Activated naive CD4-positive, alpha-beta T cell treated with Interleukin-2 at 50 U/mL for 16 hours (primary cell): ENCODE measurements around the gene CEL.

ENCODE experiments used
- DNase-seq: peaks from one replicate; pipeline ENCODE4 v3.0.0-alpha.2; 2020

CEL gene

GRCh38 chr9:133119103-133119845 is 57.5 kb downstream of the CEL start:
- no peak for DNase-seq

- DNase-seq, result no peak
Measured at GRCh38 chr9:133119846-133120500, 58.2 kb downstream of the CEL start.

DNA sequence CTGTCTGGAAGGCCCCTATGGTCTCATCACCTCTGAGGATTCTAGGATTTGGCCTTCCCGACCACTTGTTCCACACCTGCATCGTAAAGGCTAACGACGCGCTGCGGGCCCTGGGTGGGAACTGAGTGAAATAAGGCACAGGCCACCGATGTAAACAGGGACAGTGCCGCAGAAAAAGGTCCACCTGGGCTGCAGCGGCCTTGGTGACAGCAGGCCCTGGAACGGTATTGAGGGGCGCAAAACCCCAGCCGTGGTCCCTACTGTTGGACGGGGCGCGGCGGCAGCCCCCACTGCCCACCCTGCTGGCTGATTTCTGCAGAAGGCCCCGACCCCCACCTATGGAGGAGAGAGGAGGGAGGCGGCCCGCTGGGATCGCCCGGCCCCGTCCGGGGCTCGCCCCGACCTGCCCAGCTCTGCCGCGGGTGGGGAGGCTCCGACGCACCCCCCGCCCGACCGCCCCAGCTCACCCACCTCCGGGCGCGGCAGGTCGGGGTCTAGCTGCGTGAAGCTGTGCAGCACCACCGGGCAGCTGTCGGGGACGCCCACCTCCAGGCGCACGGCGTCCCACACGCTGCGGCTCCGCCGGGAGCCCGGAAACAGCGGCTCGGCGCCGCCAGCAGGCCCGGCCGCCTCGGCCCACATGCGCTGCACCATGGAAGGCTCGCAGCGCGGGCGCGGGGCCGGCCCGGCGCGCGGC is 58.9 kb downstream of the CEL start:
- no peak for DNase-seq
